K562 (cell line): ENCODE measurements around the gene ISG20L2. TPM values are rescaled to one million over a fixed set of nuclear protein-coding genes. Genes with fewer than 3 reads are reported as not detected.

Experiments used
- ATAC-seq: fragments of 200-7000 bp; cut with Tn5 transposase; 3 replicates; pipeline ENCODE4 v1.9.1; 2020; ENCODE audit warnings: moderate library complexity
- BruUV-seq: library from RNA; stranded (reverse); fragments of 400-500 nt; replicated peaks from 2 replicates; lab custom pipeline; 2021; lab: Mats Ljungman, UMichigan
- CTCF ChIA-PET: fragments of 300-600 bp; formaldehyde crosslinking; extraction: SDS; loops from one replicate; lab custom pipeline; 2021; ENCODE audit warnings: low intra/inter-chr PET ratio; lab: Yijun Ruan, JAX
- POLR2A ChIA-PET: fragments of 300-600, 350-650 bp; sonication (Branson Sonifier 250); formaldehyde crosslinking; extraction: SDS; loops from one replicate; lab custom pipeline; 2021; ENCODE audit warnings: antibody characterized with exemption, inconsistent platforms; lab: Yijun Ruan, JAX
- DNase-seq, 4 experiments: peaks; one replicate each; pipeline versions ENCODE4 v3.0.0 to v3.0.0-alpha.2; 2011 to 2018; ENCODE audit warnings: low spot score in 3 of 4, mixed read lengths in 3 of 4; ENCODE audit errors: extremely low read depth in 1 of 4
- FAIRE-seq: peaks from 2 replicates; lab custom pipeline; 2011; peaks lifted over from hg19 to GRCh38; lab: Jason Lieb, UNC
- H2AFZ ChIP-seq: 2 replicates; pipeline ENCODE4 v1.6.0; 2011; ENCODE audit warnings: low read depth, low read length, control low read depth, inconsistent platforms
- H3K27ac ChIP-seq: fragments of 200-600 bp; 3 replicates; pipeline ENCODE4 v1.8.0; 2011; ENCODE audit warnings: low read depth, mild to moderate bottlenecking, control low read depth, inconsistent platforms, low read length, moderate library complexity, mixed read lengths; ENCODE audit errors: extremely low read depth
- H3K27me3 ChIP-seq, 2 experiments: fragments of 300-600 bp in 1 of 2; 2 replicates in 1 of 2; 3 replicates in 1 of 2; pipeline versions ENCODE4 v1.6.0 to v1.8.0; 2011; ENCODE audit warnings: inconsistent platforms in 2 of 2, low read length in 2 of 2, mild to moderate bottlenecking in 1 of 2, mixed read lengths in 1 of 2, moderate library complexity in 1 of 2; ENCODE audit not compliant: control insufficient read depth in 2 of 2, insufficient read depth in 2 of 2
- H3K36me3 ChIP-seq: fragments of 300-600 bp; 3 replicates; pipeline ENCODE4 v1.8.0; 2011; ENCODE audit warnings: mild to moderate bottlenecking, low read length, inconsistent platforms; ENCODE audit not compliant: control insufficient read depth, insufficient read depth
- H3K4me1 ChIP-seq, 2 experiments: fragments of 200-600 bp in 1 of 2; replicated peaks in 1 of 2; 2 replicates in 1 of 2; 3 replicates in 1 of 2; pipeline versions ENCODE4 v1.5.1 to v1.8.0; 2011; ENCODE audit warnings: inconsistent platforms in 2 of 2, low read length in 2 of 2, mild to moderate bottlenecking in 1 of 2, mixed read lengths in 1 of 2, moderate library complexity in 1 of 2; ENCODE audit not compliant: control insufficient read depth in 2 of 2, insufficient read depth in 2 of 2
- H3K4me2 ChIP-seq: 2 replicates; pipeline ENCODE4 v1.6.1; 2011; ENCODE audit warnings: low read length, control low read depth, inconsistent platforms, mixed read lengths; ENCODE audit not compliant: insufficient read depth
- H3K4me3 ChIP-seq: fragments of 200-600 bp; sonication (generic), shearing (Covaris generic); 2 replicates; pipeline ENCODE4 v1.5.1; 2016; ENCODE audit warnings: control low read depth, inconsistent platforms
- H3K79me2 ChIP-seq: fragments of 200-600 bp; 3 replicates; pipeline ENCODE4 v1.8.0; 2011; ENCODE audit warnings: low read length, inconsistent platforms; ENCODE audit not compliant: control insufficient read depth, insufficient read depth
- H3K9ac ChIP-seq, 2 experiments: 2 replicates each; pipeline versions ENCODE4 v1.6.0 to v1.6.1; 2011; ENCODE audit warnings: low read depth in 2 of 2, low read length in 2 of 2, control low read depth in 1 of 2, inconsistent platforms in 1 of 2, mild to moderate bottlenecking in 1 of 2, mixed read lengths in 1 of 2; ENCODE audit not compliant: insufficient read depth in 1 of 2
- H3K9me1 ChIP-seq: one replicate; pipeline ENCODE4 v1.6.0; 2011; ENCODE audit warnings: inconsistent platforms, mild to moderate bottlenecking, low read length, moderate library complexity; ENCODE audit not compliant: control insufficient read depth, insufficient read depth
- H3K9me3 ChIP-seq: replicated peaks from 2 replicates; pipeline ENCODE4 v1.5.1; 2011; ENCODE audit warnings: low read depth, low read length, inconsistent platforms; ENCODE audit not compliant: control insufficient read depth, insufficient read depth
- H4K20me1 ChIP-seq: replicated peaks from 2 replicates; pipeline ENCODE4 v1.6.1; 2011; ENCODE audit warnings: low read length, inconsistent platforms, mixed read lengths; ENCODE audit not compliant: control insufficient read depth, insufficient read depth
- ARID1B ChIP-seq: fragments of 450-650 bp; IDR thresholded peaks from 2 replicates; pipeline ENCODE4 v1.6.1; 2016; ENCODE audit warnings: antibody characterized with exemption, mild to moderate bottlenecking, inconsistent platforms
- CXXC5 ChIP-seq: fragments of 250-450 bp; sonication (Bioruptor Pico); IDR thresholded peaks from 2 replicates; pipeline ENCODE4 v1.8.0; 2022; ENCODE audit warnings: inconsistent platforms, mild to moderate bottlenecking, moderate library complexity
- DIDO1 ChIP-seq: fragments of 450-650 bp; IDR thresholded peaks from 2 replicates; pipeline ENCODE4 v1.6.1; 2016; ENCODE audit warnings: low read depth, missing biosample characterization, missing genetic modification characterization
- EGR1 ChIP-seq: fragments of 450-650 bp; conservative IDR thresholded peaks from 2 replicates; pipeline ENCODE4 v1.6.1; 2017; ENCODE audit warnings: mild to moderate bottlenecking
- HDAC1 ChIP-seq, 2 experiments: fragments of 450-650 bp; IDR thresholded peaks; 2 replicates each; pipeline ENCODE4 v1.6.1; 2016 to 2017; ENCODE audit warnings: inconsistent platforms in 1 of 2, mild to moderate bottlenecking in 1 of 2, moderate library complexity in 1 of 2
- HOXB6 ChIP-seq: fragments of 250-450 bp; sonication (Bioruptor Pico); IDR thresholded peaks from 2 replicates; pipeline ENCODE4 v1.5.1; 2022; ENCODE audit warnings: mild to moderate bottlenecking, borderline replicate concordance
- KLF16 ChIP-seq: IDR thresholded peaks from 2 replicates; pipeline ENCODE4 v1.6.1; 2016; ENCODE audit warnings: antibody characterized with exemption
- LCOR ChIP-seq: sonication (generic); formaldehyde crosslinking; IDR thresholded peaks from 2 replicates; pipeline ENCODE4 v1.8.0; 2022; ENCODE audit warnings: mild to moderate bottlenecking, missing genetic modification reagents
- NBN ChIP-seq: fragments of 450-650 bp; IDR thresholded peaks from 2 replicates; pipeline ENCODE4 v1.6.1; 2016; ENCODE audit warnings: low read depth, mild to moderate bottlenecking
- NRF1 ChIP-seq, 2 experiments: fragments of 450-650 bp; IDR thresholded peaks in 1 of 2; conservative IDR thresholded peaks in 1 of 2; 2 replicates each; pipeline ENCODE4 v1.6.1; 2014; ENCODE audit warnings: mild to moderate bottlenecking in 2 of 2
- RBBP5 ChIP-seq: fragments of 200-600 bp; sonication (generic); IDR thresholded peaks from 2 replicates; pipeline ENCODE4 v1.6.1; 2012; ENCODE audit warnings: borderline replicate concordance, mild to moderate bottlenecking, low read length, control low read depth, inconsistent platforms; ENCODE audit not compliant: insufficient read depth, poor library complexity, severe bottlenecking
- ZFX ChIP-seq: sonication (generic); formaldehyde crosslinking; IDR thresholded peaks from 2 replicates; pipeline ENCODE4 v1.8.0; 2022; ENCODE audit warnings: mild to moderate bottlenecking, missing genetic modification reagents, moderate library complexity
- whole genome bisulfite sequencing: fragments of 100-300 bp; shearing (Covaris generic); methylation state at CpG from one replicate; pipeline ENCODE4 v1.1.6; 2016; ENCODE audit warnings: low coverage, mixed read lengths; ENCODE audit not compliant: insufficient coverage; ENCODE audit errors: missing lambda C conversion rate; 5-methylcytosine and 5-hydroxymethylcytosine counted together
- in situ Hi-C: fragments of 300-500 bp; cut with MboI; formaldehyde crosslinking; loops from 4 replicates; pipeline ENCODE4 v1.15.0; 2018; ENCODE audit warnings: inconsistent platforms, mixed read lengths
- intact Hi-C: fragments of 100-400 bp; cut with micrococcal nuclease; formaldehyde crosslinking; loops from 2 replicates; pipeline ENCODE4 v1.14.2; 2022
- polyA plus RNA-seq, 8 experiments: library from polyadenylated mRNA; depleted of rRNA in 4 of 8; stranded (reverse) in 5 of 8; unstranded in 3 of 8; fragments of >200 nt; fragmentation: Nextera tagmentation in 2 of 8; fragmentation: Illumina TruSeq in 1 of 8; extraction: Ambion mirVana in 2 of 8; extraction: Trizol in 1 of 8; gene quantifications; 2 replicates each; pipeline versions ENCODE4 v1.2.1 to v1.2.3, GENCODE V29; 2011 to 2014; ENCODE audit warnings: inconsistent platforms in 1 of 8, missing spikeins in 1 of 8
- total RNA-seq, 7 experiments: library from RNA; depleted of rRNA in 6 of 7; stranded (reverse); fragments of >200 nt in 6 of 7; fragmentation: Illumina TruSeq in 2 of 7; extraction: Trizol in 2 of 7; gene quantifications; 2 replicates each; pipeline versions ENCODE4 v1.2.1 to v1.2.3, GENCODE V29; 2011 to 2021; ENCODE audit warnings: low replicate concordance in 1 of 7
- TF ChIP-seq, protein P1 (sequence below): fragments of 450-650 bp; IDR thresholded peaks from 2 replicates; pipeline ENCODE4 v1.6.1; 2014; ENCODE audit warnings: low read depth, mild to moderate bottlenecking, moderate library complexity, borderline replicate concordance
- TF ChIP-seq, protein P2 (sequence below): IDR thresholded peaks from 3 replicates; pipeline ENCODE4 v1.6.1; 2011; ENCODE audit warnings: borderline replicate concordance, mild to moderate bottlenecking, moderate library complexity; ENCODE audit not compliant: insufficient read length; ENCODE audit errors: extremely low read depth
- TF ChIP-seq, protein P3 (sequence below): fragments of 450-650 bp; formaldehyde crosslinking; IDR thresholded peaks from 2 replicates; pipeline ENCODE4 v1.4.0; 2020; ENCODE audit warnings: mild to moderate bottlenecking, moderate library complexity

Gene ISG20L2
- total and polyA plus RNA-seq, 9 of the 15 experiments (the other 6 are each of a cell fraction or from before 2014, with no cell fraction given) = 21.3 to 130 (median 50.3) TPM

DNA sequence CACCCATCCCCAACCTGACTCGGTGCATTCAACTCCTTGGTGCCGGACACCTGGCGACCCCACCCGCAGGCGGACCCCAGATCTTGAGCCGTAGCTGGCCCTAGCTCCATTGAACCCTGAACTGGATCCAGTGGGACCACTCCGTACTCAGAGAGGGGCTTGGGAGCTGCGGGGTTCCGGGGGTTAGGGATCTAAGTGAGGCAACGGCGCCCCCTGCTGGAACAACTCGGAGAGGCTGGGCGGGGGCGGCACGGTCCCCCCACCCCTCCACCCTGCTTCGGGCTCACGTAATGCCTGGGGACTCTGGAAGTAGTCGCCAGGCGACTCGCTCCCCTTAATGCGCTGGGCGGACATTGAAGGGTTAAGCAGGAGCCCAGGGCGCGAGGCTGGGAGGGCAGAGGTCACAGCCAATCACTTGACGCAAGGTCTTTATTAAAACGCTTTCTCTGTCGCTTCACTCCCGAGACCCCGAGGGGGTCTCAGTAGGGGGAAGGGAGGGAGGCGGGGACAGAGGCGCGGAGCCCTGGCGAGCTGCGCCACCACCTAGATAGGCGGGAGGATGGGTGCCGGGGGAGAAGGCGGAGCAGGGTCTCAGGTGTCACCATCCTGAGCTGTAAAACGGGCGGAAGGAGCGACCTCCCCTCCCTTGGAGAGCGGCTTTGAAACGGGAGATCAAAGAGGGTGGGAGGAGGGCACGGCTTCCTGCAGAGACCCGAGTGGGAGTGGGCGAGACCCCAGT lies 22.5 kb downstream of the ISG20L2 start:
- 5% methylated on average over 42 of the region's 45 CpGs for WGBS
- no peaks in the 10 kb centered on the region for H3K36me3 ChIP-seq
- intact Hi-C loops (loop anchor here (1.0 kb wide), 2 partner anchors 17 to 20 kb away; no protein-coding TSS in a partner anchor), in situ Hi-C loops (no loop called here)
- ChIA-PET CTCF (interaction anchor here (0.5 to 4.4 kb wide), 8 partner anchors 13 to 80 kb away, joined by 3 to 64 read pairs (median 4); no protein-coding TSS in a partner anchor), POLR2A (interaction anchor here (0.6 to 3.0 kb wide), 10 partner anchors 11 to 1571 kb away, joined by 3 to 21 read pairs (median 4); partner anchors contain the start of gene METTL25B)
- H3K9me1 ChIP-seq = no peaks in the 10 kb centered on the region
- no peaks in the 10 kb centered on the region for H4K20me1 ChIP-seq
- BruUV-seq = no TSS peak
- peak overlapping the region; percentile 64 to 87 for H3K9ac ChIP-seq
- DNase-seq = peak; percentile 86 to 96 (median 94)
- no peaks in the 10 kb centered on the region for H3K27me3 ChIP-seq
- peak overlapping the region; percentile 99 for H2AFZ ChIP-seq
- H3K9me3 ChIP-seq = no peaks in the 10 kb centered on the region
- peak; percentile 23 for FAIRE-seq
- H3K4me2 ChIP-seq = peak overlapping the region; percentile 87
- peak overlapping the region; percentile 44; the same call in 2 of the 3 replicates for H3K27ac ChIP-seq
- H3K4me3 ChIP-seq = peak overlapping the region; percentile 47
- peaks cover 11 to 30% of the 10 kb centered on the region in 2 experiments; a peak in 4 of 5 replicates for H3K4me1 ChIP-seq
- peak; percentile 91 for ATAC-seq
- no peaks in the 10 kb centered on the region for H3K79me2 ChIP-seq
- peak; percentile 76 for TF ChIP-seq NBN
- peak; percentile 58; the same call in 1 of the 2 replicates for TF ChIP-seq ZFX (CRISPR knock-in tag)
- no peak for TF ChIP-seq HOXB6 (CRISPR knock-in tag)
- TF ChIP-seq, protein P1, sequence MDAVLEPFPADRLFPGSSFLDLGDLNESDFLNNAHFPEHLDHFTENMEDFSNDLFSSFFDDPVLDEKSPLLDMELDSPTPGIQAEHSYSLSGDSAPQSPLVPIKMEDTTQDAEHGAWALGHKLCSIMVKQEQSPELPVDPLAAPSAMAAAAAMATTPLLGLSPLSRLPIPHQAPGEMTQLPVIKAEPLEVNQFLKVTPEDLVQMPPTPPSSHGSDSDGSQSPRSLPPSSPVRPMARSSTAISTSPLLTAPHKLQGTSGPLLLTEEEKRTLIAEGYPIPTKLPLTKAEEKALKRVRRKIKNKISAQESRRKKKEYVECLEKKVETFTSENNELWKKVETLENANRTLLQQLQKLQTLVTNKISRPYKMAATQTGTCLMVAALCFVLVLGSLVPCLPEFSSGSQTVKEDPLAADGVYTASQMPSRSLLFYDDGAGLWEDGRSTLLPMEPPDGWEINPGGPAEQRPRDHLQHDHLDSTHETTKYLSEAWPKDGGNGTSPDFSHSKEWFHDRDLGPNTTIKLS = no peak
- TF ChIP-seq LCOR (CRISPR knock-in tag) = peak; percentile 83
- peak in 1 of 2 experiments; percentile 61; a peak in 2 of 4 replicates for TF ChIP-seq HDAC1 (IDR thresholded peaks at IDR 0.05)
- 0 out of 2 replicates have a peak, but pooled peaks have one; percentile 13 for TF ChIP-seq ARID1B
- TF ChIP-seq CXXC5 = peak; percentile 40
- TF ChIP-seq RBBP5 = peak; percentile 34
- TF ChIP-seq EGR1 = peak; percentile 98
- peak; percentile 57 for TF ChIP-seq KLF16
- TF ChIP-seq, protein P2, sequence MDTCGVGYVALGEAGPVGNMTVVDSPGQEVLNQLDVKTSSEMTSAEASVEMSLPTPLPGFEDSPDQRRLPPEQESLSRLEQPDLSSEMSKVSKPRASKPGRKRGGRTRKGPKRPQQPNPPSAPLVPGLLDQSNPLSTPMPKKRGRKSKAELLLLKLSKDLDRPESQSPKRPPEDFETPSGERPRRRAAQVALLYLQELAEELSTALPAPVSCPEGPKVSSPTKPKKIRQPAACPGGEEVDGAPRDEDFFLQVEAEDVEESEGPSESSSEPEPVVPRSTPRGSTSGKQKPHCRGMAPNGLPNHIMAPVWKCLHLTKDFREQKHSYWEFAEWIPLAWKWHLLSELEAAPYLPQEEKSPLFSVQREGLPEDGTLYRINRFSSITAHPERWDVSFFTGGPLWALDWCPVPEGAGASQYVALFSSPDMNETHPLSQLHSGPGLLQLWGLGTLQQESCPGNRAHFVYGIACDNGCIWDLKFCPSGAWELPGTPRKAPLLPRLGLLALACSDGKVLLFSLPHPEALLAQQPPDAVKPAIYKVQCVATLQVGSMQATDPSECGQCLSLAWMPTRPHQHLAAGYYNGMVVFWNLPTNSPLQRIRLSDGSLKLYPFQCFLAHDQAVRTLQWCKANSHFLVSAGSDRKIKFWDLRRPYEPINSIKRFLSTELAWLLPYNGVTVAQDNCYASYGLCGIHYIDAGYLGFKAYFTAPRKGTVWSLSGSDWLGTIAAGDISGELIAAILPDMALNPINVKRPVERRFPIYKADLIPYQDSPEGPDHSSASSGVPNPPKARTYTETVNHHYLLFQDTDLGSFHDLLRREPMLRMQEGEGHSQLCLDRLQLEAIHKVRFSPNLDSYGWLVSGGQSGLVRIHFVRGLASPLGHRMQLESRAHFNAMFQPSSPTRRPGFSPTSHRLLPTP = no peak
- no peak for TF ChIP-seq DIDO1 (tag)
- peak; percentile 22 to 58; a peak in 2 of 4 replicates for TF ChIP-seq NRF1 (conservative IDR thresholded peaks at IDR 0.05 in 1 of 2, IDR thresholded peaks at IDR 0.05 in 1 of 2)
- TF ChIP-seq, protein P3, sequence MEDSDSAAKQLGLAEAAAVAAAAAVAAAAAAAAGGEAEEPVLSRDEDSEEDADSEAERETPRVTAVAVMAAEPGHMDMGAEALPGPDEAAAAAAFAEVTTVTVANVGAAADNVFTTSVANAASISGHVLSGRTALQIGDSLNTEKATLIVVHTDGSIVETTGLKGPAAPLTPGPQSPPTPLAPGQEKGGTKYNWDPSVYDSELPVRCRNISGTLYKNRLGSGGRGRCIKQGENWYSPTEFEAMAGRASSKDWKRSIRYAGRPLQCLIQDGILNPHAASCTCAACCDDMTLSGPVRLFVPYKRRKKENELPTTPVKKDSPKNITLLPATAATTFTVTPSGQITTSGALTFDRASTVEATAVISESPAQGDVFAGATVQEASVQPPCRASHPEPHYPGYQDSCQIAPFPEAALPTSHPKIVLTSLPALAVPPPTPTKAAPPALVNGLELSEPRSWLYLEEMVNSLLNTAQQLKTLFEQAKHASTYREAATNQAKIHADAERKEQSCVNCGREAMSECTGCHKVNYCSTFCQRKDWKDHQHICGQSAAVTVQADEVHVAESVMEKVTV (CRISPR knock-in tag) = peak; percentile 93
